ENCODE results near the gene RMP24.

DNA sequence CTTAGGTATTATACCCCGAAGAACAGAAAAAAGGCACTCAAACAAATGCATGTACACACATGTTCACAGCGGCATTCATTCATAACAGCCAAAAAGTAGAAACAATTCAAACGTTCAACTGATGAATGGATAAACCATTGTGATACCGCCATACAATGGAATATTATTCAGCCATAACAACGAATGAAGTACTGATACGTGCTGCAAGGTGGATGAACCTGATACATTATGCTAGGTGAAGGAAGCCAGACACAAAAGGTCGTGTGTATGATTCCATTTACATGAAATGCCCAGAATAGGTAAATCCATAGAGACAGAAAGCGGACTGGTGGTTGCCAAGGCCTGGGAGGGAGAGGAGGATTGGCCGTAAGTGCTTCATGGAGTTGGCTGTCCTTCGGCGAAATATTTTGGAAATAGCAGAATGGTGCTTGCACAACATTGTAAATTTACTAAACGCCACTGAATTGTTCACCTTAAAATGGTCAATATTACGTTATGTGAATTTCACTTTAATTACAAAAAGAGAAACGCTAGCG is 750 bp upstream of the RMP24 start:
- TF ChIP-seq POLR2A (IDR thresholded peaks at IDR 0.05; ENCODE audit: low read depth, low read length): no peak
- TF ChIP-seq CTCF (conservative IDR thresholded peaks at IDR 0.05; ENCODE audit: low read depth, low read length): no peak
- 0 out of 2 replicates have a peak, but pooled peaks have one; percentile 34 for TF ChIP-seq CEBPB (IDR thresholded peaks at IDR 0.05; ENCODE audit: low read depth, low read length)

All from IMR-90 (cell line).